HEK293T (cell line): ENCODE measurements around the gene GFER.

Experiments used
- BHLHE40 ChIP-seq: fragments of 450-650 bp; IDR thresholded peaks from 2 replicates; pipeline ENCODE4 v1.6.1; 2016; ENCODE audit warnings: mild to moderate bottlenecking, moderate library complexity, borderline replicate concordance
- FOXM1 ChIP-seq: fragments of 450-650 bp; IDR thresholded peaks from 2 replicates; pipeline ENCODE4 v1.6.1; 2017; ENCODE audit warnings: mild to moderate bottlenecking, borderline replicate concordance

DNA sequence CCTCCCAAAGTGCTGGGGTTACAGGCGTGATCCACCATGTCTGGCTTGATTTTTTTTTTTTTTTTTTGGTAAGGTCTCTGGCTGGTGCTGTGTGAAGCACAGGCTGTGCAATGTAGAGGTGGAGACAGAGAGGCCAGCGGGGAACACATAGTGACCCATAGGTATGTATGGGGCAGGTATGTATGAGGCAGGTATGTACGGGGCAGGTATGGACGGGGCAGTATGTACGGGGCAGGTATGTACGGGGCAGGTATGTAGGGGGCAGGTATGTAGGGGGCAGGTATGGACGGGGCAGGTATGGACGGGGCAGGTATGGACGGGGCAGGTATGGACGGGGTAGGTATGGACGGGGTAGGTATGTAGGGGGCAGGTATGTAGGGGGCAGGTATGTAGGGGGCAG lies 34.5 kb upstream of the GFER start:
- TF ChIP-seq BHLHE40 (no peak), FOXM1 (no peak)
